ENCODE data around the gene ANK3.

The ANK3 gene

GRCh38 chr10:60134548-60134947 lies 255.1 kb downstream of the ANK3 start:
- no peak for DNase-seq

DNA sequence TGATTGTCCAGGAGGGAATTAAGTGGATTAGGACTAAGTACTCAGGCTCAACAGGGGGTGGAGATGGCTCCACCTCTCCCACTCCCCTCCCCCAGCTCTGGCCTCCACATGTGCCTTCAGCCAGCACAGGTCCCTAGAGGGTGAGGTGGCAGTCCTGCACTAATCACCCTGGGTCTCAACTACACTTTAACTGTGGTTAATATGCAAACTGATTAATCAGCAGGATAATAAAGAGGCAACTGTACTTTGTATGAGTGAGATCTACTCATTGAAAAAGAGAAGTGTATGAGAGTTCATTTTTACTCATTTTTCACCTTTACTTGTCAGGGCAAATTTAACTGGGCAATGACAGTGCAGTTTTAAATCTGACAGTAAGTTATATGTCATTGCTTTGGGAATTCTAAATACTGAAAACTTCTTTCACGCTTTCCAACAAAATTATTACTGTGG lies 259.5 kb downstream of the ANK3 start:
- no peak for DNase-seq

GRCh38 chr10:60125895-60126294 lies 263.8 kb downstream of the ANK3 start:
- DNase-seq, result no peak

GRCh38 chr10:60124536-60124935 lies 265.1 kb downstream of the ANK3 start:
- DNase-seq, result no peak

- no peak for DNase-seq
Observed at GRCh38 chr10:60123668-60124067, 266.0 kb downstream of the ANK3 start.

DNA sequence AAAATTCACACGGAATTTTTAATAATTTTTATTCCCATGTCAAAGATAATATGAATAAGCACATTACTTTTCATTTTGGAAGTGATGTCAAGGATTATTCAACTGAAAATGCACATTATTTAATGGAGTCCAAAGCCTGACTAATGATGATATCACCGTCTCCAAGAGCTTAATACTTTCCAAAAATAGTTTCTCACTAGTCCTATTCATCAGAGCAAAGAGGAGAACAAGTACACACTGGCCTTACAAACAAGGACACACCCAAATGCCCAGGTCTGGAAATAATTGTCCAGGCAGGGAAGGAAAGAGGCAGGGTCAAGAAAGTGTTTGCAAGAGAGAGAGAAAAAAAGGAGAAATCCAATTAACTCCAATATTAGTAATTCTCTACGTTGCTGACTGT lies 266.5 kb downstream of the ANK3 start:
- DNase-seq, result no peak

GRCh38 chr10:60122190-60122589 lies 267.5 kb downstream of the ANK3 start:
- DNase-seq, result no peak

DNA sequence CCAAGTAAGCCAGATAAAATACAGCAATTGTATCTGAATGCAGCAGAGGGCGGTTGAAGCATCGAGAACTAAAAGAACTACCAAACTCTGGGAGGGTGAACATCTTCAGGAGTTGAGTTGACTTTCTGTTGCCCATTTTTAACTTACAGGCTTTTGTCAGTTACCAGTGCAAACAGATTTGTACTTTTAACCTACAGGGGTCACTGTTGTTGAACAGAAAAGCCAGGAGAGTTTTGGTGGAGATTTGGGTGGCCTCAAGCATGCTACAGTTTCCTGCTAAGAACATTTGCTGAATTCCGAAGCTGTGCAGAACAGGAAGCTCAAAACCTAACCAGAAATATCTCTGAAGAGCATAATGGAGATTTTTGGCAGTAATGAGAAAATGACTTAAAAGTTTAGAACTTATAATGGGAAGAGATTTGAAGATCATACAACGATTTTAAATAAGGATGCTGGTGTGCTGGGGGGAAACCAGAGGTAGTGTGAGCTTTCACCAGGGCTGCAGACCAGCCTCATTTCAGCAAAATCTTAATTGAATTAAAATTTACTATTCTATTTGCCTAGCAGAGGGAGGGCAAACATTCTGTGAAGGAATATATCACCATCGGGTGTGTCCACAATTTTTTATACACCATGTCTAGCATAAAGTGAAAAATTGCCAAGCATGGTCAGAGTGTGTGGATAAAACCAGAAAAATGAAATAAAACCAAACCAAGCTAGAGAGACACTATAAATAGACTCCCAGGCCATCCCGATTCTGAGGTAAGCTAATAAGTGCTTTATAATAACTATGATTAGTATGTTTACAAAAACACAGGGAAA lies 274.7 kb downstream of the ANK3 start:
- DNase-seq, result no peak

- no peak for DNase-seq
Observed at GRCh38 chr10:60110739-60111138, 278.9 kb downstream of the ANK3 start.

- DNase-seq, result no peak
Observed at GRCh38 chr10:60107308-60107976, 282.2 kb downstream of the ANK3 start.

- DNase-seq, result no peak
Observed at GRCh38 chr10:60105295-60105695, 284.4 kb downstream of the ANK3 start.

DNA sequence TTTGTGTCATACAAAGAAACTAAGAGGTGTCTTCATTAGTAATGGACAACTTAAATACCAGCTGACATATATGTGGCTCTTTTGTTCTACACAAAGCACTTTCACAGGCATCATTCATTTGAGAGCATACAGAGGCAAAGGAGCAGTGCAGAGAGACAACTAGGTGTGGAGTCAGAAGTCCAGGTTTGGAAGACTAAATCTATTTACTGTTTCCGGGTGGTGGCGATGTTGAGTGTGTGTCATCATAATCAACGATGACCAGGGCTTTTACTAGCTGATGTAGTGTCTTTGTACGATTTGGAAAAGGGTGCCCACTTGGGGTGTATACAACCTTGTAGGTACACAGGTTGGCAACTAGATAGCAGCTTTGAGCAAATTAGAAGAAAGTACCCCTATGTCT lies 287.9 kb downstream of the ANK3 start:
- no peak for DNase-seq

GRCh38 chr10:60099998-60100747 lies 289.5 kb downstream of the ANK3 start:
- no peak for DNase-seq

- no peak for DNase-seq
Observed at GRCh38 chr10:60098677-60099601, 290.7 kb downstream of the ANK3 start.

GRCh38 chr10:60096761-60097513 lies 292.7 kb downstream of the ANK3 start:
- DNase-seq, result no peak

DNA sequence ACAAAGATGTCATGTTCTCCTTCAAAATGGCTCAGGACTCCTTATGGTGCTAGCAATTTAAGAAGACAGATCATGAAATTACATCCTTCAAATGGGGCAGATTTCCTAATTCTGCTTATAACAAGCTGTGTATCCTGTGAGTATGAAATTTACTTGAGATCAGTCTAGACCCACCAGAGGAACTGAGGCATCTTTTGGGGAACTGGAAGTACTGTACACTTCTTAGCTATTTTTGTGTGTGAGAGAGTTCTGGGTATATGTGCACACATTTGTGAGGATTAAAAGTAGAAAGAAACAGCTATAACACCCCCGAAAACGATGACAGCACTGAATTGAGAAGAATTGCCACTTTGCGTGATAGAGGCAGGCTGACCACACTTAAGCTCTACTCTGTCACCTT lies 296.4 kb downstream of the ANK3 start:
- no peak for DNase-seq

DNA sequence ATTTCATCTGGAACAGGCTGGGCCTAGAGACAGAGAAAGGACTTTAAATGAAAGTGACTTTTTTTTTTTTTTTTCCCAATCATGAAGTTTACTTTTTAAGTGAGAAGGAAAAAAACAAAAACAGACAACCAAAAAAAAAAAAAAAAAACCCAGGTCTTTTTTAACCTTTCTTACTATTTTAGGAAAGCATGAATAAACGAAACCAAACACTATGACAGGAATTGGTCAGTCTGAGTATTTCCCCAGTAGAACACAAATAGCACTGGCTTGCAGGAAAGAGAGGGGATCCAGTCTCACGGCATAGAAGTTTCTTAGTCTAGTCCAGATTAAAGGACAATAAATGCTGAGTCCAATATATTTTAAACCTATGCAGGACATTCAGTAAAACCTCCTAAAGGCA lies 302.8 kb downstream of the ANK3 start:
- DNase-seq, result no peak

- no peak for DNase-seq
Observed at GRCh38 chr10:60086421-60086820, 303.3 kb downstream of the ANK3 start.

DNA sequence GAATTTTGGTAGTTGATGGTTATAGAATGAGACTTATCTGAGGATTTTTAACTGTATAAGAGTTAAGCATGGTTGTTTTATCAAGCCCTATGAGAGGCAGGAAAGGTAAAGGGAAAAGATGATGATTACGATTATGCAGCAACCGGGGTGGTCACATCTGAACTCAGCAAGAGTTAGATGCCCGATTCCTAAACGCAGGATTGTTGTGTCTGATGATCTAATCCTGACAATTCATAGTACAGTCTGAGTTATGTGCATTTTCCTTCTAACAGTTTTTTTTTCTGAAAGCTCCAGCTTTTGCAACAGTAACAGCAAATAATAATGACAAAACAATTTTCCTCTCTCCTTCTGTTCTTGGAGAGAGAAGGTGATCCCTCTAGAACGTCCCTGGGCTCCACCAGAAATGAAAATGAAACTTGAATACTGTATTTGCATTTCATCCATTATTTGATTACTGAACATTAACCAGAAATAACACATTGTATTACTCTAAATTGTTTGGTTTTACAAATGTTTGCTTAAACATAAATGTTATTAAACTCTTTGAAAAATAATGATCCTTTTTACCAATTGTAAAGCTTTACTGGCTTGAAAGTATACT lies 306.8 kb downstream of the ANK3 start:
- DNase-seq, result no peak

DNA sequence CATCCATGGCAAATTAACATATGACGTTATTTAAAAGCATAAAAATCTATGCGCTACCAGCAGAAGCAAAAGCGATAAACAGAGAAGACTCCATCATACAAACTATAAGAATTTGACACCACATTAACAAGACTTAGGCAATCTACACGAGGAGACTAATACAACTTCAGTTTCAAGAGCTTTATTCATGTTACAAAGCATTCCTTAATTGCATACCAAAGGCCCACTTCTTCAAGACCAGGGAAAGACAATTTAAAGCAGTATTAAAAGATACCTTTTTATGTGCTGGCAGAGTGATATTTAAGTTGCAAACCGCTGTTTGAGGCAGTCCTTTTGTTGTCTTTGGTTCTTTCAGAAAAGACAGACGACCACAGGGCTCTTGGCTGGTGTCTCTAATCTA lies 307.3 kb downstream of the ANK3 start:
- DNase-seq, result no peak
